B cell (primary cell): ENCODE data around the gene GREM1. TPM values are rescaled to one million over a fixed set of nuclear protein-coding genes. Genes with fewer than 3 reads are reported as not detected.

Experiments used
- ATAC-seq: fragments of 200-7000 bp; cut with Tn5 transposase; one replicate; pipeline ENCODE4 v1.10.0; 2021; ENCODE audit warnings: low read depth, mild to moderate bottlenecking, moderate number of reproducible peaks, moderate library complexity
- CTCF ChIA-PET: fragments of 350-600 bp; sonication (Branson Sonifier 250); formaldehyde crosslinking; loops from one replicate; lab custom pipeline; 2021; ENCODE audit warnings: antibody characterized with exemption, inconsistent platforms; lab: Charles Lee
- POLR2A ChIA-PET: fragments of 350-600 bp; sonication (Branson Sonifier 250); formaldehyde crosslinking; loops from one replicate; lab custom pipeline; 2021; ENCODE audit warnings: antibody characterized with exemption; lab: Charles Lee
- DNase-seq: peaks from one replicate; pipeline ENCODE4 v3.0.0; 2013
- H2AFZ ChIP-seq: 2 replicates; pipeline ENCODE4 v1.6.1; 2012; ENCODE audit warnings: mild to moderate bottlenecking, low read depth, low read length; ENCODE audit not compliant: insufficient read depth, poor library complexity, severe bottlenecking
- H3K27ac ChIP-seq, 2 donors: 1 replicate in 1 of 2; 2 replicates in 1 of 2; pipeline ENCODE4 v1.5.1; 2012 to 2013; ENCODE audit warnings: low read length in 2 of 2, mild to moderate bottlenecking in 2 of 2, moderate library complexity in 1 of 2
- H3K27me3 ChIP-seq, 4 experiments: fragments of 200-600 bp in 1 of 4; sonication (generic) in 1 of 4; replicated peaks in 1 of 4; 1 replicate in 2 of 4; 2 replicates in 2 of 4; pipeline versions ENCODE4 v1.6.1 to v1.7.0; 2013 to 2016; ENCODE audit warnings: low read length in 3 of 4, mild to moderate bottlenecking in 2 of 4, mixed read lengths in 1 of 4, moderate library complexity in 1 of 4; ENCODE audit not compliant: insufficient read depth in 4 of 4, control insufficient read depth in 3 of 4; ENCODE audit errors: control extremely low read depth in 1 of 4
- H3K36me3 ChIP-seq, 2 experiments: replicated peaks in 1 of 2; 1 replicate in 1 of 2; 2 replicates in 1 of 2; pipeline versions ENCODE4 v1.6.1 to v1.7.1; 2013; ENCODE audit warnings: low read length in 1 of 2; ENCODE audit not compliant: insufficient read depth in 2 of 2, control insufficient read depth in 1 of 2; ENCODE audit errors: control extremely low read depth in 1 of 2, extremely low read depth in 1 of 2
- H3K4me1 ChIP-seq, 2 donors: fragments of 200-600 bp in 1 of 2; sonication (generic) in 1 of 2; 1 replicate in 1 of 2; 2 replicates in 1 of 2; pipeline versions ENCODE4 v1.5.1 to v1.6.1; 2013 to 2017; ENCODE audit warnings: low read length in 2 of 2; ENCODE audit not compliant: control insufficient read depth in 2 of 2, insufficient read depth in 2 of 2
- H3K4me2 ChIP-seq: replicated peaks from 2 replicates; pipeline ENCODE3; 2012; ENCODE audit warnings: mild to moderate bottlenecking, low read depth, low read length; ENCODE audit not compliant: poor library complexity, severe bottlenecking
- H3K4me3 ChIP-seq, 5 experiments: fragments of 200-600 bp in 1 of 5; sonication (generic) in 1 of 5; 1 replicate in 3 of 5; 2 replicates in 2 of 5; pipeline versions ENCODE4 v1.5.1 to v1.7.0; 2011 to 2016; ENCODE audit warnings: low read length in 4 of 5, mild to moderate bottlenecking in 4 of 5, low read depth in 2 of 5, control low read depth in 1 of 5, moderate library complexity in 1 of 5; ENCODE audit not compliant: insufficient read depth in 1 of 5; ENCODE audit errors: control extremely low read depth in 1 of 5, extremely low read depth in 1 of 5
- H3K79me2 ChIP-seq: fragments of 200-600 bp; sonication (generic); one replicate; pipeline ENCODE4 v1.6.0; 2016; ENCODE audit warnings: low read length; ENCODE audit not compliant: control insufficient read depth, insufficient read depth
- H3K9ac ChIP-seq: fragments of 200-600 bp; sonication (generic); 2 replicates; pipeline ENCODE4 v1.6.1; 2017; ENCODE audit warnings: mild to moderate bottlenecking, low read length, moderate library complexity
- H3K9me3 ChIP-seq, 3 donors: one replicate each; pipeline versions ENCODE4 v1.6.1 to v1.7.1; 2013; ENCODE audit warnings: low read length in 2 of 3; ENCODE audit not compliant: control insufficient read depth in 2 of 3, insufficient read depth in 1 of 3; ENCODE audit errors: control extremely low read depth in 1 of 3
- H4K20me1 ChIP-seq: 2 replicates; pipeline ENCODE4 v1.6.0; 2012; ENCODE audit warnings: mild to moderate bottlenecking, low read length; ENCODE audit not compliant: insufficient read depth, control insufficient read depth, poor library complexity, severe bottlenecking
- H3K27ac Mint-ChIP-seq: one replicate; pipeline ENCODE4 v1.8.0; 2021; ENCODE audit warnings: mixed read lengths
- H3K27me3 Mint-ChIP-seq: one replicate; pipeline ENCODE4 v1.8.0; 2021; ENCODE audit warnings: mixed read lengths
- H3K4me1 Mint-ChIP-seq: one replicate; pipeline ENCODE4 v1.8.0; 2021; ENCODE audit warnings: mixed read lengths
- H3K4me3 Mint-ChIP-seq: one replicate; pipeline ENCODE4 v1.8.0; 2021; ENCODE audit warnings: mixed read lengths
- H3K9me3 Mint-ChIP-seq: one replicate; pipeline ENCODE4 v1.8.0; 2022; ENCODE audit warnings: mixed read lengths; ENCODE audit not compliant: insufficient read depth
- EZH2 ChIP-seq: IDR thresholded peaks from 2 replicates; pipeline ENCODE4 v1.6.1; 2012; ENCODE audit warnings: borderline replicate concordance, low read depth, mild to moderate bottlenecking, moderate library complexity, low read length; ENCODE audit not compliant: insufficient read depth, poor library complexity, severe bottlenecking
- WGBS: methylation state at CpG from one replicate; pipeline ENCODE4 v1.1.5; 2013; ENCODE audit warnings: missing lambda C conversion rate; ENCODE audit not compliant: insufficient coverage; 5-methylcytosine and 5-hydroxymethylcytosine counted together
- intact Hi-C: fragments of 100-400 bp; cut with micrococcal nuclease; formaldehyde crosslinking; loops from one replicate; pipeline ENCODE4 v1.10.0; 2022
- polyA plus RNA-seq: library from polyadenylated mRNA; depleted of rRNA; stranded (reverse); fragments of >200 nt; gene quantifications from 2 replicates; pipeline ENCODE4 v1.2.3, GENCODE V29; 2012
- total RNA-seq, 2 donors: library from RNA; stranded (reverse); fragments of 120-200 nt in 1 of 2; gene quantifications; 1 replicate in 1 of 2; 2 replicates in 1 of 2; pipeline versions ENCODE4 v1.2.3 to v1.2.4, GENCODE V29; 2013 to 2022
- TF ChIP-seq, protein P1 (sequence below): fragments of 200-600 bp; IDR thresholded peaks from one replicate; pipeline ENCODE4 v1.8.0; 2022; ENCODE audit warnings: antibody characterized with exemption, mild to moderate bottlenecking

GREM1 gene
- total and polyA plus RNA-seq, 2 donors (not counting 1 experiment from before 2014, with no cell fraction given): not detected

DNA sequence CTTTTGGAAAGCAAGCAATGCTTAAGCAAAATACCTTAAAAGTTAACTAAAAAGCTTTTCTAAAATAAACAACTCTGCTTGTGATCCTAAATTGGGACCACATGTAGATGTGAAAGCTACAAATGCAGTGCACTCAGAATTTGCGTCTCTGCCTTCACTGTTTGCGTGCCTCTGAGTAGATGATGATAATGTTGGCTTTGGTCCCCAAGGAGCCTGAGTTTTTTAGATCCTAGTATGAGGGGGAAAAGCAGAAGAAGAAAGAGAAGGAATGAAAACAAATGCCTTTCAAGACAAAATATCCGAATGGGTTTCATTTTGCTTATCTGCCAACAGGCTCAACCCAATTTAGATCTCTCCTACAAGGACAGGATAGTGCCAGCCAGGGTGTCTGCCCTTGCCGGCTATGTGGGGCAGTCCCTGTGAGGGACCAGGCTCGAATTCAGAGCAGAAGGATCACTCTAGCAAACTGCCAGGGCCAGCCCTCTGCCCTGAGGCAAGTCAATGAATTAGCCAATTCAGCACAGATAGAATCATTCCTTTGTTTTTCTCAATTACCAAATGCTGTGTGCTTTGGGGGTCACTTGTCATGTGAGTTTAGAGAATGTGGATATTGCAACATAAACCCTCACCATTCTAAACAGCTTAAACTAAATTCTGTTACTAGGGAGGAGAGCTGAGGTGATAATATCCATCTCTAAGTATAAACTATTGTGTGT lies 47.8 kb upstream of the GREM1 start:
- H3K4me1 Mint-ChIP-seq: no peaks in the 10 kb centered on the region
- DNase-seq (no peak), ATAC-seq (no peak)
- WGBS: 70% methylated on average over 3 of the region's 5 CpGs
- Histone ChIP-seq H3K27me3 (no peaks in the 10 kb centered on the region), H3K4me3 (no peak overlapping the region), H3K9ac (no peak overlapping the region), H3K4me2 (no peak overlapping the region), H3K36me3 (no peaks in the 10 kb centered on the region), H4K20me1 (no peaks in the 10 kb centered on the region), H2AFZ (no peak overlapping the region), H3K79me2 (no peaks in the 10 kb centered on the region), H3K4me1 (no peaks in the 10 kb centered on the region), H3K27ac (no peak overlapping the region), H3K9me3 (no peaks in the 10 kb centered on the region)
- no peak overlapping the region for H3K27ac Mint-ChIP-seq
- H3K4me3 Mint-ChIP-seq: no peak overlapping the region
- H3K27me3 Mint-ChIP-seq: no peaks in the 10 kb centered on the region
- TF ChIP-seq EZH2: no peak
- TF ChIP-seq, protein P1, sequence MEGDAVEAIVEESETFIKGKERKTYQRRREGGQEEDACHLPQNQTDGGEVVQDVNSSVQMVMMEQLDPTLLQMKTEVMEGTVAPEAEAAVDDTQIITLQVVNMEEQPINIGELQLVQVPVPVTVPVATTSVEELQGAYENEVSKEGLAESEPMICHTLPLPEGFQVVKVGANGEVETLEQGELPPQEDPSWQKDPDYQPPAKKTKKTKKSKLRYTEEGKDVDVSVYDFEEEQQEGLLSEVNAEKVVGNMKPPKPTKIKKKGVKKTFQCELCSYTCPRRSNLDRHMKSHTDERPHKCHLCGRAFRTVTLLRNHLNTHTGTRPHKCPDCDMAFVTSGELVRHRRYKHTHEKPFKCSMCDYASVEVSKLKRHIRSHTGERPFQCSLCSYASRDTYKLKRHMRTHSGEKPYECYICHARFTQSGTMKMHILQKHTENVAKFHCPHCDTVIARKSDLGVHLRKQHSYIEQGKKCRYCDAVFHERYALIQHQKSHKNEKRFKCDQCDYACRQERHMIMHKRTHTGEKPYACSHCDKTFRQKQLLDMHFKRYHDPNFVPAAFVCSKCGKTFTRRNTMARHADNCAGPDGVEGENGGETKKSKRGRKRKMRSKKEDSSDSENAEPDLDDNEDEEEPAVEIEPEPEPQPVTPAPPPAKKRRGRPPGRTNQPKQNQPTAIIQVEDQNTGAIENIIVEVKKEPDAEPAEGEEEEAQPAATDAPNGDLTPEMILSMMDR: no peak
- CTCF ChIA-PET: interaction anchor here (1.0 to 1.5 kb wide), 2 partner anchors 10 to 266 kb away, joined by 3 to 7 read pairs; no protein-coding TSS in a partner anchor
- POLR2A ChIA-PET: no interaction called here
- intact Hi-C loops: loop anchor here (10.0 kb wide), 1 partner anchor 175 kb away; no protein-coding TSS in a partner anchor
- H3K9me3 Mint-ChIP-seq: no peaks in the 10 kb centered on the region

DNA sequence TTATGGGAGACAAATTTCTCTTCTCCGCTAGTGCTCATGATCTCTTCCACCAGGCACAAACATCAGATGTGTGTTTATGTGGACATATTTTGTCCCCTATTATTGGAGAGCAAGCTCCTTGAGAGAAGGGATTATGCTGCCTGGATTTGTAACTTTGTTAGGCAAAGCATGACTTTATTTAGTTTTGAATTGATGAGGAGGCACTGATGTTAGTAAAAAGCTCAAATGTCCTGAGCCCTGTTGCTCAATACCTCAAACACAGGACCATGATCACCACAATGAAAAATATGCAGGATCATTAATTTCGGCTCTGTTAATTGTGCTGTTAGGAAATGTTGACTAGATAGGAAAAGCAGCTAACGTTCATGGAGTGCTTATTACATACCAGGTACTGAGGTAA lies 47.2 kb upstream of the GREM1 start:
- Histone ChIP-seq H4K20me1 (no peaks in the 10 kb centered on the region), H3K9me3 (no peaks in the 10 kb centered on the region), H3K27me3 (no peaks in the 10 kb centered on the region), H3K4me1 (no peaks in the 10 kb centered on the region), H2AFZ (no peak overlapping the region), H3K4me3 (no peak overlapping the region), H3K36me3 (no peaks in the 10 kb centered on the region), H3K9ac (no peak overlapping the region), H3K4me2 (no peak overlapping the region), H3K27ac (no peak overlapping the region), H3K79me2 (no peaks in the 10 kb centered on the region)
- CTCF ChIA-PET: no interaction called here
- POLR2A ChIA-PET: no interaction called here
- no peaks in the 10 kb centered on the region for H3K27me3 Mint-ChIP-seq
- H3K4me1 Mint-ChIP-seq: no peaks in the 10 kb centered on the region
- H3K4me3 Mint-ChIP-seq: no peak overlapping the region
- ATAC-seq: no peak
- TF ChIP-seq, protein P1: no peak
- TF ChIP-seq EZH2: no peak
- no peaks in the 10 kb centered on the region for H3K9me3 Mint-ChIP-seq
- H3K27ac Mint-ChIP-seq: no peak overlapping the region
- no CpG with 5 or more reads among the region's 3 CpGs for WGBS
- intact Hi-C loops: no loop called here
- DNase-seq: no peak
